Esophagus (tissue), 2 donors: ENCODE measurements around the gene DIAPH2. TPM values are rescaled to one million over a fixed set of nuclear protein-coding genes. Genes with fewer than 3 reads are reported as not detected.
"Not testable (repeated sequence)": the region's sequence is repeated elsewhere in the genome, so short reads cannot be mapped to it uniquely, and the experiment has no call there.

Experiments used
- H3K27ac ChIP-seq, 2 donors: one replicate each; pipeline ENCODE4 v1.5.1; 2013; ENCODE audit warnings: low read depth in 2 of 2, mild to moderate bottlenecking in 2 of 2, inconsistent platforms in 1 of 2, low read length in 1 of 2, moderate library complexity in 1 of 2
- H3K27me3 ChIP-seq, 2 donors: one replicate each; pipeline ENCODE4 v1.6.1; 2013; ENCODE audit warnings: low read length in 2 of 2, control low read depth in 1 of 2, mild to moderate bottlenecking in 1 of 2; ENCODE audit not compliant: insufficient read depth in 2 of 2, control insufficient read depth in 1 of 2
- H3K36me3 ChIP-seq, 2 donors: one replicate each; pipeline ENCODE4 v1.6.1; 2013; ENCODE audit warnings: low read length in 1 of 2; ENCODE audit not compliant: control insufficient read depth in 2 of 2, insufficient read depth in 2 of 2
- H3K4me1 ChIP-seq, 2 donors: one replicate each; pipeline ENCODE4 v1.6.1; 2013; ENCODE audit warnings: low read length in 1 of 2; ENCODE audit not compliant: control insufficient read depth in 2 of 2, insufficient read depth in 2 of 2
- H3K4me3 ChIP-seq, 2 donors: one replicate each; pipeline ENCODE4 v1.5.1; 2013; ENCODE audit warnings: low read length in 2 of 2, mild to moderate bottlenecking in 2 of 2, low read depth in 1 of 2, moderate library complexity in 1 of 2
- H3K9me3 ChIP-seq, 2 donors: one replicate each; pipeline ENCODE4 v1.6.1; 2013; ENCODE audit warnings: mild to moderate bottlenecking in 2 of 2, low read depth in 1 of 2, low read length in 1 of 2, moderate library complexity in 1 of 2; ENCODE audit not compliant: control insufficient read depth in 2 of 2, insufficient read depth in 1 of 2
- WGBS, 2 donors: extraction: QIAGEN DNeasy Blood & Tissue Kit; methylation state at CpG; one replicate each; pipeline ENCODE4 v1.1.7; 2013; 5-methylcytosine and 5-hydroxymethylcytosine counted together
- polyA plus RNA-seq, 2 donors: library from polyadenylated mRNA; stranded (reverse); fragments of 200-250 nt; gene quantifications; one replicate each; pipeline ENCODE4 v1.2.3, GENCODE V29; 2013
- donor health status: healthy with polysubstance abuse.
- donor health status: Bipolar disorder and iron deficiency.

DIAPH2 gene
- polyA plus RNA-seq, 2 donors: 3.6 to 4.5 TPM

DNA sequence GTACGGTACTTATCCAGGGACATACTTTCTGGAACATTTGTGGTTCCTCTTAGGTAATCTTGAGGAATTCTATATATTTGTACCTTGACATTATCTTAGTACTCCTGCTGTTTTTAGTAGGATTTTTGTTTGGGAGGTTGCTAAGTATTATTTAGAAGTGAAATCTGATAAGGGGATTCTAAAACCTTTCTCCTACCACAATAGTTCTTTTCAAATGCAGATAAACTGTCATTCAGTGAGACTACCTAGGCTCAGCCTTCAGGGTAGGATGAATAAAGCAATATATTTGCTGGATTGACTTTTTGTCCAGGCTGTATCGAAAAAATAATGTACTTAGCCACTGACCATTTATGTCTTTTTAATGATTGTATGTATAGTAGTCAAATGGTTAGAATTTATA lies 25.4 kb downstream of the DIAPH2 start:
- 83 to 93% methylated on average over 2 of the region's 2 CpGs for WGBS, 2 donors
- Histone ChIP-seq H3K27me3 (no peaks in the 10 kb centered on the region), H3K4me3 (no peak overlapping the region), H3K9me3 (no peaks in the 10 kb centered on the region), H3K27ac (no peak overlapping the region), H3K4me1 (no peaks in the 10 kb centered on the region), H3K36me3 (no peaks in the 10 kb centered on the region)

DNA sequence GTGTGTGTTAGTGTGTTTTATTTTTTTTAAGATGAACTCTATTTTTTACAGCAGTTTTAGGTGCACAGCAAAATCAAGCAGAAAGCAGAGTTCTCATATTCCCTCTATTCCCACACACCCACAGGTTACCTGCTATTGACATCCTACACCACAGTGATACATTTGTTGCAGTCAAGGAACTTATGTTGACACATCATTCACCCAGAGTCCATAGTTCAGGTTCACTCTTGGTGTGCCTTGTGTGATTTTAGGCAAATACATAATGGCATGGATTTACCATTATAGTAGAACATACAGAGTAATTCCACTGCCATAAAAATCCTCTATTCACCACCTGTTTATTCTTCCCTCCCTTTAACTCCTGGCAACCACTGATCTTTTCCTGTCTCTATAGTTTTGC lies 28.7 kb downstream of the DIAPH2 start:
- no peak overlapping the region for H3K4me3 ChIP-seq

DNA sequence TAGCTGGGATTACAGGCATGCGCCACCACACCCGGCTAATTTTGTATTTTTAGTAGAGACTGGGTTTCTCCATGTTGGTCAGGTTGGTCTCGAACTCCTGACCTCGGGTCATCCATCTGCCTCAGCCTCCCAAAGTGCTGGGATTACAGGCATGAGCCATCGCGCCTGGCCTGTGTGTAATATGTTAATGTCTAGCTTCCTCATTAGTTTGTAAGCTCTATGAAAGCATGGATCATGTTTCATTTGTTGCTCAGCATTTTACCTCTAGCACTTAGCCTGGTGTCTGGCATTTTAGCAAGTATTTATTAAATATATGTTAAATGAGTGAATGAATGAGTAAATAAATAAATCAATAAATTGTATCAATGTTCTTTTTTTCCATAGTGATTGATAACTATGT lies 29.8 kb downstream of the DIAPH2 start:
- not testable (repeated sequence) for H3K27me3 ChIP-seq, H3K9me3 ChIP-seq, H3K4me3 ChIP-seq, H3K4me1 ChIP-seq, H3K27ac ChIP-seq, H3K36me3 ChIP-seq
- 86 to 91% methylated on average over 6 of the region's 6 CpGs for whole genome bisulfite sequencing, 2 donors

More for the DNA sequence above, 28.7 kb downstream of the DIAPH2 start:
- Histone ChIP-seq H3K9me3 (no peaks in the 10 kb centered on the region), H3K27ac (no peak overlapping the region), H3K36me3 (no peaks in the 10 kb centered on the region), H3K27me3 (no peaks in the 10 kb centered on the region), H3K4me1 (no peaks in the 10 kb centered on the region)

DNA sequence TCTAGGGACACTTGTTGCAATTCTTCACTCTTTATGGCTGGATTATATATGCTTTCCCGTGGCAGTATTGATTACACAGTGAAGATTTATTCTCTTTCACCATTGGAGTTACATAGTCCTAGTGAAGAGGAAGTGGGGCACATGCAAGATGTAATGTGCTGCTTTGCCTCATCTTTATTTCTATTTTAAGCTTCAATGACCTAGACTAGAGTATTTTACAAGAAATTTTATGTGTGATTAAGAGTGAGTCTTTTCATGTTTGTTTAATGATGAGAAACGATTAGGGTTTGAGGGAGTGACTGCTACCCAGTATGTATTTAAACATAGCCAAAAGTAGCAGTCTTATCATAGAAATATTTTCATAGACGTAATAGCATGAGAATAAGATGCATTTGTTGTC lies 30.8 kb downstream of the DIAPH2 start:
- no peaks in the 10 kb centered on the region for H3K9me3 ChIP-seq
- no peak overlapping the region for H3K27ac ChIP-seq
- H3K36me3 ChIP-seq: no peaks in the 10 kb centered on the region
- WGBS, 2 donors: 45 to 51% methylated on average over 3 of the region's 3 CpGs
- no peak overlapping the region for H3K4me3 ChIP-seq
- H3K27me3 ChIP-seq: no peaks in the 10 kb centered on the region
- H3K4me1 ChIP-seq: no peaks in the 10 kb centered on the region

DNA sequence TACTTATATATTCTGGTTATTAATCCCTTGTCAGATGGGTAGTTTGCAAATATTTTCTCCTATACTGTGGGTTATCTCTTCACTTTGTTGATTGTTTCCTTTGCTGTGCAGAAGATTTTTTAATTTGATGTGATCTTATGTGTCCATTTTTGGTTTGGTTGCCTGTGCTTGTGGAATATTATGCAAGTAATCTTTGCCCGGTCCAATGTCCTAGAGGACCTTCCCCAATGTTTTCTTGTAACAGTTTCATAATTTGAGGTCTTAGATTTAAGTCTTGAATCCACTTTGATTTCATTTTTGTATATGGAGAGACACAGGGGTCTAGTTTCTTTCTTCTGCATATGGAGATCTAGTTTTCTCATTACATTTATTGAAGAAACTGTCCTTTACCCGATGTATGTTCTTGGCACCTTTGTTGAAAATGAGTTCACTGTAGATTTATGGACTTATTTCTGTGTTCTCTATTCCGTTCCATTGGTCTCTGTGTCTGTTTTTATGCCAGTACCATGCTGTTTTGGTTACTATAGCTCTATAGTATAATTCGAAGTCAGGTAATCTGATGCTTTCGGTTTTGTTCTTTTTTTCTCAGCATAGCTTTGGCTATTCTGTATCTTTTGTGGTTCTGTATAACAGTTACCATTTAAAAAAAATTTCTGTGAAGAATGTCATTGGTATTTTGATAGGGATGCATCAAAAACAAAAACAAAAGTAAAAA lies 34.7 kb downstream of the DIAPH2 start:
- Histone ChIP-seq H3K4me3 (no peak overlapping the region), H3K36me3 (no peaks in the 10 kb centered on the region), H3K27ac (no peak overlapping the region), H3K9me3 (no peaks in the 10 kb centered on the region), H3K4me1 (no peaks in the 10 kb centered on the region), H3K27me3 (no peaks in the 10 kb centered on the region)
- 90 to 96% methylated on average over 5 of the region's 5 CpGs for WGBS, 2 donors

DNA sequence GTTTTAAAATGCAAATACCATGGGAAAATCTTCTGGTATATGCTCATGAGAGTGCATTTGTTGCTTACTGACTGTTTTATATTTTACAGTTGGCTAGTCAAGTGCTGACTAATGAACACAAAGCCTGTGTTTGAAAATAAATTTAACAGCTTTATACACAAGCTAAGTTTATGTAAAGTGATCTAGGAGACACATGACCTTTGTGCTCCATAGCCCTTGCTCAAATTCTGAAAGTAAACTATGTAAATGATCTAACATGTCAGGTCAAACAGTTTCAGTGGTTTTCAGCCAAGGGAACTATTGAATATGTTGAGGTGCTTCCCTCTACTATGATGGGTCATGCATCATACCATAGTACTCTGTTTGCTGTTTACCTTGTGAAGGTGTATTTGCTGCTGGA lies 36.7 kb downstream of the DIAPH2 start:
- H3K36me3 ChIP-seq: no peaks in the 10 kb centered on the region
- H3K4me3 ChIP-seq: no peak overlapping the region
- H3K4me1 ChIP-seq: no peaks in the 10 kb centered on the region
- H3K27me3 ChIP-seq: no peaks in the 10 kb centered on the region
- no peaks in the 10 kb centered on the region for H3K9me3 ChIP-seq
- no peak overlapping the region for H3K27ac ChIP-seq

DNA sequence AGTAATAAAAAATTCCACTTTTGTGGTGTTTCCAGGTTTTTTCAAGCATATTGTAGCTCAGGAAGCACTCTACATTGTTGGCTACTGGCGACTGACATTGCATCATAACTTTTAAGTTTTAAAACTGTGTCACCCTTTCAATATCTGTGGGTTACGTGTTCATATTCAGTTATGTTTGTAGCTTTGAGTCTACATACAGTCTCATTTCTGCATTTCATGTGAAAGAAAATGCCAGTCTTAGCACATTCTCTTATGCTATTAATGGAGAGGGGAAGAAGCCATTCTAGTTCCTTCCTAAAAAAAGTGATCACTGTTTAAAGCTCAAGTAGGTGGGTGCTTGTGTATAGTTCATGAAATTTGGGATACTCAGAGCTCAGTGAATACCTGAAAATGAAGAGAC lies 38.1 kb downstream of the DIAPH2 start:
- Histone ChIP-seq H3K36me3 (no peaks in the 10 kb centered on the region), H3K9me3 (no peaks in the 10 kb centered on the region), H3K4me1 (no peaks in the 10 kb centered on the region), H3K4me3 (no peak overlapping the region), H3K27me3 (no peaks in the 10 kb centered on the region), H3K27ac (no peak overlapping the region)
- WGBS, 2 donors: 81% methylated on average over 2 of the region's 2 CpGs

DNA sequence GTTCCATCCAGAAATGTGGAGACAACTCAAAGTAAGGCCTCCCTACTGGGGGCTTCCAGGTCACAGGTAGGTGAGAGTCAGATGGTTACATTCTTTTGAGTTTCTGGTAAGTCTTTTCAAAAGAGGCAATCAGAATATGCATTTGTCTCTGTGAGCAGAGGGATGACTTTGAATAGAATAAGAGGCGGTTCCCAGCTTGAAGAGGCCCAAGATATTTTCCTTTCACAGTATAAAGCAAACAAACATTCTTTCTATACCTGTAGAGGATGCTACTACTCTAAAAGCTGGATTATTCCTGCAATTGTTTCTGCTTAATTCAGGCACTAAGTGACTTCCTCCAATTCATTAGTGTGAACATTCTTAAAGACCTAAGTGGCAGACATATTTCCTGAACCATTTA lies 44.4 kb downstream of the DIAPH2 start:
- 63 to 82% methylated on average over 1 of the region's 1 CpG for WGBS, 2 donors
- Histone ChIP-seq H3K9me3 (no peaks in the 10 kb centered on the region), H3K36me3 (no peaks in the 10 kb centered on the region), H3K4me1 (no peaks in the 10 kb centered on the region), H3K4me3 (no peak overlapping the region), H3K27me3 (no peaks in the 10 kb centered on the region), H3K27ac (no peak overlapping the region)

DNA sequence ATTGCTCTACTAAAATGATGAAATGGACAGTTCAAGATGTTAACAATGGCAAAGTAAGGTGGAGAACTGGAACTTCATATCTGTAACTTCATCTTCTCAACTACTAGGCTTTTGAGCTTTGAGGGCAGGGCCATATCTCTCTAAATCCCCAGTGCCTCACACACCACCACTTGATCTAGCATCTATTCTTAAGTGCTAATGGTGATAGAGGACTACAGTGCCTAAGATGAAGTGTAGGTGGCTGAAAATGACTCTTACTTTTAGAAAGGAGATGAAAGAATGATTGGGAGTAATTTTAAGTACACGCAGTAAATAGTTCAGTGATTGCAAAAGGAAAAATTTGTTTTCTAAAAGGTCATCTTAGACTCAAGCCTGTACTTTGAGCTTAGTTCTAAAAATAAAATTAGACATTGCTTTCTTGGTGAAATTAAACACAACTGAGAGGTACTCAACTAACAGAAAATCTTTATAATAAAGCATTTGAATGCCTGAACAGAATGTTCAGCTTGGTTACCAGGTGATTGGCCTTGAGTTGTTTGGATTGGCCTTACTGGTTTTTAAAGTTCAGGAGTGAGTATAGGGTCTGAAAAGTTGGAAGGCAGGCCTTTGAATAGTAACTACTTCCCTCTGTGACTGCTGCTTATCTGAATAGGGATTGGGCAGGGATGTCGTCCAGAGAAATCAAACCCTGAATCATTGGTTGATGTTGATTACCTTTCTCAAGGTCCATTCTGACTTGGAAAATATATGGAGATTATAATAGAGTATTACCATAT lies 45.4 kb downstream of the DIAPH2 start:
- 74 to 77% methylated on average over 2 of the region's 2 CpGs for WGBS, 2 donors
- H3K4me3 ChIP-seq: no peak overlapping the region
- H3K27ac ChIP-seq: no peak overlapping the region
- no peaks in the 10 kb centered on the region for H3K4me1 ChIP-seq
- H3K9me3 ChIP-seq: no peaks in the 10 kb centered on the region
- H3K27me3 ChIP-seq: no peaks in the 10 kb centered on the region
- H3K36me3 ChIP-seq: no peaks in the 10 kb centered on the region

DNA sequence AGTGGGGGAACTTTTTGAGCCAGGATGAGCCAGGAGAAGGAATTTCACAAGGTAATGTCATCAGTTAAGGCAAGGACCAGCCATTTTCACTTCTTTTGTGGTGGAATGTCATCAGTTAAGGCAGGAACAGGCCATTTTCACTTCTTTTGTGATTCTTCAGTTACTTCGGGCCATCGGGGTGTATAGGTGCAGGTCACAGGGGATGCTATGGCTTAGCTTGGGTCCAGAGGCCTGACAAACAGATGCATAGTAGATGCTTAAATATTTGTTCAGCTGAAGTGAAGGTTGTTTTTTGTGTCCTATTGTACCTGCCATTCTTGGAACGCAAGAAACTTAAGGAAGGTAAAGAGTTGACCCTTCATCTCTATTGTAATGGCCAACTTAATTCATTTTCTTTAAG lies 46.4 kb downstream of the DIAPH2 start:
- not testable (repeated sequence) for H3K4me3 ChIP-seq, H3K4me1 ChIP-seq, H3K27ac ChIP-seq, H3K9me3 ChIP-seq, H3K27me3 ChIP-seq, H3K36me3 ChIP-seq
- WGBS, 2 donors: 81 to 98% methylated on average over 3 of the region's 3 CpGs
